ENCODE results near the gene BIVM. TPM values are rescaled to one million over a fixed set of nuclear protein-coding genes. Genes with fewer than 3 reads are reported as not detected.

BIVM gene
- total and polyA plus RNA-seq, 2 donors (not counting 3 experiments of a cell fraction or from before 2014, with no cell fraction given) = 7.7 to 20.3 TPM

DNA sequence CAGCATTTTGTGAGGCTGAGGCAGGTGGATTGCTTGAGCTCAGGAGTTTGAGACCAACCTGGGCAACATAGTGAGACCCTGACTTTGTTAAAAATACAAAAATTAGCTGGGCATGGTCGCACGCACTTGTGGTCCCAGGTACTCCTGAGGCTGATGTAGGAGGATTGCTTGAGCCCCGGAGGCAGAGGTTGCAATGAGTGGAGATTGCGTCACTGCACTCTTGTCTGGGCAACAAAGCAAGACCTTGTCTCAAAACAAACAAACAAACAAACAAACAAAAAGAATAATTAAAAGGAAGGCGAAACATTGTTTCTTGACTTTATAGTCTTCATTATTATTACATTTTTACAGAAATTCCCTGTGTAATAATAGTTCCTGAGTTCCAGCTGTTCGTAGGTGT, 15.9 kb downstream of the BIVM start:
- TF ChIP-seq FOS (IDR thresholded peaks at IDR 0.05; ENCODE audit: borderline replicate concordance, insufficient read depth, low read length) = no peak
- TF ChIP-seq MYC (IDR thresholded peaks at IDR 0.05; ENCODE audit: low read depth, low read length) = no peak
- no peak for TF ChIP-seq POLR2AphosphoS5 (IDR thresholded peaks at IDR 0.05; ENCODE audit: insufficient read depth, low read depth, low read length)
- TF ChIP-seq, protein P1, sequence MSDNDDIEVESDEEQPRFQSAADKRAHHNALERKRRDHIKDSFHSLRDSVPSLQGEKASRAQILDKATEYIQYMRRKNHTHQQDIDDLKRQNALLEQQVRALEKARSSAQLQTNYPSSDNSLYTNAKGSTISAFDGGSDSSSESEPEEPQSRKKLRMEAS (IDR thresholded peaks at IDR 0.05; ENCODE audit: insufficient read depth, insufficient read length) = no peak
- no peak for TF ChIP-seq EZH2 (IDR thresholded peaks at IDR 0.05; ENCODE audit: borderline replicate concordance, low read depth, low read length, severe bottlenecking)
- TF ChIP-seq, protein P2, sequence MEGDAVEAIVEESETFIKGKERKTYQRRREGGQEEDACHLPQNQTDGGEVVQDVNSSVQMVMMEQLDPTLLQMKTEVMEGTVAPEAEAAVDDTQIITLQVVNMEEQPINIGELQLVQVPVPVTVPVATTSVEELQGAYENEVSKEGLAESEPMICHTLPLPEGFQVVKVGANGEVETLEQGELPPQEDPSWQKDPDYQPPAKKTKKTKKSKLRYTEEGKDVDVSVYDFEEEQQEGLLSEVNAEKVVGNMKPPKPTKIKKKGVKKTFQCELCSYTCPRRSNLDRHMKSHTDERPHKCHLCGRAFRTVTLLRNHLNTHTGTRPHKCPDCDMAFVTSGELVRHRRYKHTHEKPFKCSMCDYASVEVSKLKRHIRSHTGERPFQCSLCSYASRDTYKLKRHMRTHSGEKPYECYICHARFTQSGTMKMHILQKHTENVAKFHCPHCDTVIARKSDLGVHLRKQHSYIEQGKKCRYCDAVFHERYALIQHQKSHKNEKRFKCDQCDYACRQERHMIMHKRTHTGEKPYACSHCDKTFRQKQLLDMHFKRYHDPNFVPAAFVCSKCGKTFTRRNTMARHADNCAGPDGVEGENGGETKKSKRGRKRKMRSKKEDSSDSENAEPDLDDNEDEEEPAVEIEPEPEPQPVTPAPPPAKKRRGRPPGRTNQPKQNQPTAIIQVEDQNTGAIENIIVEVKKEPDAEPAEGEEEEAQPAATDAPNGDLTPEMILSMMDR (IDR thresholded peaks at IDR 0.05; ENCODE audit: extremely low read depth in 1 of 2, insufficient read depth in 1 of 2, low read depth in 1 of 2, low read length in 2 of 2) = no peak
- no peak for TF ChIP-seq JUN (IDR thresholded peaks at IDR 0.05; ENCODE audit: borderline replicate concordance, insufficient read depth, insufficient read length, low read depth)
- TF ChIP-seq GATA2 (IDR thresholded peaks at IDR 0.05; ENCODE audit: insufficient read depth, insufficient read length, low read depth, low read length) = no peak
- TF ChIP-seq POLR2A (IDR thresholded peaks at IDR 0.05; ENCODE audit: low read depth, low read length) = no peak
- POLR2A ChIA-PET = no interaction called here
- H3K27me3 ChIP-seq (ENCODE audit: control insufficient read depth in 2 of 2, insufficient read depth in 2 of 2, low read length in 2 of 2) = no peaks in the 10 kb centered on the region
- dilution Hi-C loops (cut with MboI; ENCODE audit: extremely low pct_ligation_motif_present, low sequenced_read_pairs) (no loop called here), intact Hi-C loops (cut with micrococcal nuclease) (no loop called here)
- no peak overlapping the region for H2AFZ ChIP-seq (ENCODE audit: low read depth, low read length)
- no peaks in the 10 kb centered on the region for H3K9me3 ChIP-seq (replicated peaks; ENCODE audit: control insufficient read depth, insufficient read depth, low read length)
- H4K20me1 ChIP-seq (replicated peaks; ENCODE audit: control insufficient read depth, extremely low read depth, insufficient read depth, low read length) = peaks cover 3% of the 10 kb centered on the region
- H3K79me2 ChIP-seq (ENCODE audit: control insufficient read depth, insufficient read depth, low read length) = peaks cover 20% of the 10 kb centered on the region
- H3K9me1 ChIP-seq (replicated peaks; ENCODE audit: control insufficient read depth, extremely low read depth, insufficient read depth, low read length) = no peaks in the 10 kb centered on the region
- H3K27ac ChIP-seq (ENCODE audit: insufficient read depth, low read depth, low read length) = no peak overlapping the region
- CTCF ChIA-PET = interaction anchor here (1.0 to 1.7 kb wide), 4 partner anchors 9 to 233 kb away, joined by 3 read pairs; no protein-coding TSS in a partner anchor
- BruUV-seq (replicated peaks) = no TSS peak
- no peak for FAIRE-seq
- peaks cover 0 to 2% of the 10 kb centered on the region in 2 experiments for H3K36me3 ChIP-seq (ENCODE audit: control insufficient read depth in 2 of 2, extremely low read depth in 1 of 2, insufficient read depth in 2 of 2, low read length in 2 of 2)
- no peak overlapping the region for H3K4me2 ChIP-seq (ENCODE audit: insufficient read depth, low read length)
- H3K9ac ChIP-seq (replicated peaks; ENCODE audit: extremely low read depth, insufficient read depth, low read length) = no peak overlapping the region
- DNase-seq (ENCODE audit: low read depth, low spot score) = no peak
- peaks cover 2% of the 10 kb centered on the region for H3K4me1 ChIP-seq (ENCODE audit: control insufficient read depth, extremely low read depth, insufficient read depth, low read length)
- no peak overlapping the region for H3K4me3 ChIP-seq (replicated peaks in 1 of 3; ENCODE audit: insufficient read depth in 1 of 3, low read depth in 1 of 3, low read length in 3 of 3)
